CD4-positive, alpha-beta T cell treated with Interferon gamma for 1 hour (primary cell): ENCODE measurements around the gene CTAG1B.
"Not testable (repeated sequence)": the region's sequence is repeated elsewhere in the genome, so short reads cannot be mapped to it uniquely, and the experiment has no call there.

Experiments
- DNase-seq: peaks from one replicate; pipeline ENCODE4 v3.0.0-alpha.2; 2020

CTAG1B gene

GRCh38 chrX:154619182-154619581, at the start of gene CTAG1B:
Gene CTAG1B (minus strand): TSS chrX:154619282. CDS start chrX:154619218, 64 bp downstream.
- not testable (repeated sequence) for DNase-seq

GRCh38 chrX:154661899-154662298, 42.8 kb upstream of the CTAG1B start:
- no peak for DNase-seq

- DNase-seq = no peak
Measured at GRCh38 chrX:154661170-154661569, 42.1 kb upstream of the CTAG1B start.

GRCh38 chrX:154660541-154660940, 41.5 kb upstream of the CTAG1B start:
- no peak for DNase-seq

GRCh38 chrX:154658957-154659356, 39.9 kb upstream of the CTAG1B start:
- no peak for DNase-seq

GRCh38 chrX:154658187-154658586, 39.1 kb upstream of the CTAG1B start:
- no peak for DNase-seq

- no peak for DNase-seq
Measured at GRCh38 chrX:154657226-154657805, 38.2 kb upstream of the CTAG1B start.

- DNase-seq = no peak
Measured at GRCh38 chrX:154655786-154656185, 36.7 kb upstream of the CTAG1B start.

- DNase-seq = no peak
Measured at GRCh38 chrX:154655346-154655745, 36.3 kb upstream of the CTAG1B start.

GRCh38 chrX:154654925-154655324, 35.8 kb upstream of the CTAG1B start:
- DNase-seq = no peak

GRCh38 chrX:154654372-154654771, 35.3 kb upstream of the CTAG1B start:
- DNase-seq = no peak

GRCh38 chrX:154653413-154653812, 34.3 kb upstream of the CTAG1B start, which contains the start of gene CTAG2:
Gene CTAG2 (minus strand): TSS chrX:154653579. CDS start chrX:154653515, 64 bp downstream.
- not testable (repeated sequence) for DNase-seq

GRCh38 chrX:154653048-154653401, 33.9 kb upstream of the CTAG1B start:
- DNase-seq = no peak

- no peak for DNase-seq
Measured at GRCh38 chrX:154652311-154653047, 33.4 kb upstream of the CTAG1B start.

GRCh38 chrX:154650221-154650510, 31.1 kb upstream of the CTAG1B start:
- no peak for DNase-seq

- no peak for DNase-seq
Measured at GRCh38 chrX:154649503-154650220, 30.6 kb upstream of the CTAG1B start.

- DNase-seq = no peak
Measured at GRCh38 chrX:154648931-154649330, 29.8 kb upstream of the CTAG1B start.

GRCh38 chrX:154645745-154646378, 26.8 kb upstream of the CTAG1B start:
- not testable (repeated sequence) for DNase-seq

- not testable (repeated sequence) for DNase-seq
Measured at GRCh38 chrX:154643708-154644107, 24.6 kb upstream of the CTAG1B start.

GRCh38 chrX:154641740-154642139, 22.7 kb upstream of the CTAG1B start:
- not testable (repeated sequence) for DNase-seq

GRCh38 chrX:154633661-154634060, 14.6 kb upstream of the CTAG1B start:
- not testable (repeated sequence) for DNase-seq

- DNase-seq = not testable (repeated sequence)
Measured at GRCh38 chrX:154630949-154631348, 11.9 kb upstream of the CTAG1B start.

- DNase-seq = not testable (repeated sequence)
Measured at GRCh38 chrX:154628960-154629359, 9.9 kb upstream of the CTAG1B start.
